Nephron (organoid): ENCODE data around the gene SCN4B.

Experiments used
- H3K27ac Mint-ChIP-seq, 3 experiments: 2 replicates each; pipeline ENCODE4 v1.8.0; 2020; ENCODE audit warnings: mixed read lengths in 3 of 3, mild to moderate bottlenecking in 2 of 3, moderate library complexity in 1 of 3
- H3K27me3 Mint-ChIP-seq: 2 replicates; pipeline ENCODE4 v1.8.0; 2021; ENCODE audit warnings: low read depth, mild to moderate bottlenecking, moderate library complexity, mixed read lengths
- H3K36me3 Mint-ChIP-seq: 2 replicates; pipeline ENCODE4 v1.8.0; 2020; ENCODE audit warnings: low read depth, mixed read lengths
- H3K4me1 Mint-ChIP-seq: 2 replicates; pipeline ENCODE4 v1.8.0; 2020; ENCODE audit warnings: mixed read lengths
- H3K4me3 Mint-ChIP-seq, 3 experiments: 2 replicates each; pipeline ENCODE4 v1.8.0; 2020; ENCODE audit warnings: mild to moderate bottlenecking in 3 of 3, mixed read lengths in 3 of 3, moderate library complexity in 2 of 3
- H3K9me3 Mint-ChIP-seq: 2 replicates; pipeline ENCODE4 v1.8.0; 2020; ENCODE audit warnings: mixed read lengths
- TF ChIP-seq, protein P1 (sequence below), 3 experiments: fragments of 200-600 bp; sonication (generic); IDR thresholded peaks; one replicate each; pipeline ENCODE4 v1.5.0; 2021; ENCODE audit warnings: antibody characterized with exemption in 3 of 3; ENCODE audit not compliant: unreplicated experiment in 3 of 3

Gene SCN4B, protein sequence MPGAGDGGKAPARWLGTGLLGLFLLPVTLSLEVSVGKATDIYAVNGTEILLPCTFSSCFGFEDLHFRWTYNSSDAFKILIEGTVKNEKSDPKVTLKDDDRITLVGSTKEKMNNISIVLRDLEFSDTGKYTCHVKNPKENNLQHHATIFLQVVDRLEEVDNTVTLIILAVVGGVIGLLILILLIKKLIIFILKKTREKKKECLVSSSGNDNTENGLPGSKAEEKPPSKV

DNA sequence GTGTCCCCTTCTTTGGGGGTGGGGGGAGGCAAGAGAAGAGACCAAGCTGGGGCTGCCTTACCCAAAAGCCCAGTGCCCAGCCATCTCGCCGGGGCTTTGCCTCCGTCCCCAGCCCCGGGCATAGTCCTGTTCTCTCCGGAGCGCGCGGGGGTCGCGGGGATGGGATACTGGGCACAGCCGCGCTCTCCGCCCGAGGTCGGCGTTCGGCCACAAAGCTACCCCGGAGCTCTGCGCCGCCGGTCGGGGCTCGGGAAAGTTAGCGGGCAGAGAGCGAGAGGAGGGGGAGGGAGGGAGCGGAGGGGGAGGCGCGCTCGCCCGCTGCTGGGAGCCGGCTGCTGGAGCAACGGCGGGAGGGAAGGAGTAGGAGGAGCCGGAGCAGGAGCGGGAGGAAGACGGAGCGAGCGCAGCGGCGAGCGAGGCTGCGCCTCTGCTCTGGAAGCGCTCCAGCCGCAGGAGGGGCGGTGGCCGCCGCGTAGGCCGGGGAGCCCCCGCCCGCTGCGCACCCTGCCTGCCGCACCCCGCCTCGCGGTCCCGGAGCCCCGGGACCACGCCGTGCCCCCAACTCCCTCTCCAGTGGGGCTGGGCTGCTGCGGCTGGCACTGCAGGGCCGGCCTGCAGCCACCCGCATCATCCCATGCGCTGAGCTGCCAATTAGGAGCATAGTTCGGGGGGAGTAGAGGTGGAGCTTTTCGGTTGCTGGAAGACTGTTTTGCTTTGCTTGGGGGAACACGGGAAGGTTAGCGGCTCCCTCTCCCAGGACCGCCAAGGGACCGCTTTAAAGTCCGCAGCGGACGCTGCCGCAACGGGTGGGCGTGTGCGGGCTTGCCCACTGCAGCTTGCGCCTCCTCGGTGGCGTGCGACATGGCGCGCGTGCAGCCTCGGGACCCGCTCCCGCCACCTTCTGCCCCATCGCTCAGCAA, at the start of gene SCN4B:
Gene SCN4B (minus strand): TSS at position 272 of the 920 bp plus-strand sequence. CDS start 150 bp downstream, at position 122.
- Mint-ChIP-seq H3K4me3 (peak within 1 kb of the TSS; percentile 82 to 84 (median 82)), H3K36me3 (no peaks in the 10 kb centered on the region), H3K4me1 (peaks cover 30% of the 10 kb centered on the region), H3K9me3 (no peaks in the 10 kb centered on the region), H3K27ac (no peak within 1 kb of the TSS), H3K27me3 (peaks cover 97% of the 10 kb centered on the region)
- TF ChIP-seq, protein P1, sequence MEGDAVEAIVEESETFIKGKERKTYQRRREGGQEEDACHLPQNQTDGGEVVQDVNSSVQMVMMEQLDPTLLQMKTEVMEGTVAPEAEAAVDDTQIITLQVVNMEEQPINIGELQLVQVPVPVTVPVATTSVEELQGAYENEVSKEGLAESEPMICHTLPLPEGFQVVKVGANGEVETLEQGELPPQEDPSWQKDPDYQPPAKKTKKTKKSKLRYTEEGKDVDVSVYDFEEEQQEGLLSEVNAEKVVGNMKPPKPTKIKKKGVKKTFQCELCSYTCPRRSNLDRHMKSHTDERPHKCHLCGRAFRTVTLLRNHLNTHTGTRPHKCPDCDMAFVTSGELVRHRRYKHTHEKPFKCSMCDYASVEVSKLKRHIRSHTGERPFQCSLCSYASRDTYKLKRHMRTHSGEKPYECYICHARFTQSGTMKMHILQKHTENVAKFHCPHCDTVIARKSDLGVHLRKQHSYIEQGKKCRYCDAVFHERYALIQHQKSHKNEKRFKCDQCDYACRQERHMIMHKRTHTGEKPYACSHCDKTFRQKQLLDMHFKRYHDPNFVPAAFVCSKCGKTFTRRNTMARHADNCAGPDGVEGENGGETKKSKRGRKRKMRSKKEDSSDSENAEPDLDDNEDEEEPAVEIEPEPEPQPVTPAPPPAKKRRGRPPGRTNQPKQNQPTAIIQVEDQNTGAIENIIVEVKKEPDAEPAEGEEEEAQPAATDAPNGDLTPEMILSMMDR (IDR thresholded peaks at IDR 0.05; ENCODE audit: unreplicated experiment in 3 of 3): no peak

DNA sequence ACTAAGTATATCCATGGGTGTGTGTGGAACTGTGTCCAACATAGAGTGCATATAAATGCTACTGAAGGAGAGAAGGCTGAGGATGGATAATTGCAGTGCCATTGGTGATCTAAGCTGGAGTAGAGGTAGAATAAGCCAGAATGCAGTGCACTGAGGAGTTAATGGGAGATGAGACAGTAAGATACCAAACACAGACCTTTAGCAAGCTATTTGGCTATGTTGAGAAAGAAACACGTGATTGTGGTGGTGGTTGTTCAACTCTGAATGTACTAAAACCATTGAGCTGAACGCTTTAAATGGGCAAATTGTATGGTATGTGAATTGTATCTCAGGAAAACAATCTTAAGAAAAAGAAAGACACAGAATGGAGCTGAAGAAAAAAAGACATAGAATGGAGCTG, 49.3 kb upstream of the SCN4B start:
- no peaks in the 10 kb centered on the region for H3K36me3 Mint-ChIP-seq

DNA sequence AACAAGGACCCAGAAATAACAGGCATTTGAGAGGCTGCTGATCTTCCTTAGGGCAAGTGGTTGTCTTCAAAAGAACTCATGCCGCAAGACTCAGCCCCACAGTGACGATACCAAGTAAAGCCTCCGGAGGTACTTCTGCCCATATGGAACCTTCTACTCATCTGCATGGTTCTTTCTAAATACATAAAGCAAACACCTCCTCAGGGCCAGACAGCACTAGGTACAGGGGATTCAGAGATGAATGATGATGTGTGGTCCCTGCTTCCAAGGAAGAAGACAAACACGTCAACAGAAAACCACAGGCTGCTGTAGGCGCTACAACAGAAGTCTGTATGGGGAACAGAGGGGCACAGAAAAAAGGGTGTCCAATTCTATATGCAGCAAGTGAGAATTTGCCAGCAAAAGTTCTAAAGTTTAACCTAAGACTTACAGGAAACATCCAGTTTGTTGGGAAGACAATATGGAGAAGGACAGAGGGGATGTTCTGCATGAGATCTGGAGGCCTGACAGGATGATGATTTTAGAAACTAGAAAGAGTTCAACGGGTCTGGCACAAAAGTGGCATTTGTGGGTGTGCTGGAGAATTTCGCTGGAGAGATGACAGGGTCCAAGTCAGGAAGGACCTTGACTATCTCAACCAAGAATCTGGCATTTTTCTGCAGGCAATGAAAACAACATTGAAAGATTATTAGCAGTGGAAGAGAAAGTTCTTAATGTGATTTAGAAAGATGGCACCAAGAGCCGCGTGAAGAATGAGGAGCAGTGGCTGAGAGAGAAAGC, 48.5 kb upstream of the SCN4B start:
- TF ChIP-seq, protein P1 (IDR thresholded peaks at IDR 0.05; ENCODE audit: unreplicated experiment in 3 of 3): no peak
- H3K27ac Mint-ChIP-seq: no peak overlapping the region
- peaks cover 4% of the 10 kb centered on the region for H3K4me1 Mint-ChIP-seq
- no peaks in the 10 kb centered on the region for H3K9me3 Mint-ChIP-seq
- no peaks in the 10 kb centered on the region for H3K36me3 Mint-ChIP-seq
- H3K27me3 Mint-ChIP-seq: peaks cover 10% of the 10 kb centered on the region
- H3K4me3 Mint-ChIP-seq: no peak overlapping the region

More for the DNA sequence above, 49.3 kb upstream of the SCN4B start:
- Mint-ChIP-seq H3K4me1 (peaks cover 4% of the 10 kb centered on the region), H3K27ac (no peak overlapping the region), H3K4me3 (no peak overlapping the region), H3K27me3 (peaks cover 18% of the 10 kb centered on the region), H3K9me3 (no peaks in the 10 kb centered on the region)
- TF ChIP-seq, protein P1 (IDR thresholded peaks at IDR 0.05; ENCODE audit: unreplicated experiment in 3 of 3): no peak

DNA sequence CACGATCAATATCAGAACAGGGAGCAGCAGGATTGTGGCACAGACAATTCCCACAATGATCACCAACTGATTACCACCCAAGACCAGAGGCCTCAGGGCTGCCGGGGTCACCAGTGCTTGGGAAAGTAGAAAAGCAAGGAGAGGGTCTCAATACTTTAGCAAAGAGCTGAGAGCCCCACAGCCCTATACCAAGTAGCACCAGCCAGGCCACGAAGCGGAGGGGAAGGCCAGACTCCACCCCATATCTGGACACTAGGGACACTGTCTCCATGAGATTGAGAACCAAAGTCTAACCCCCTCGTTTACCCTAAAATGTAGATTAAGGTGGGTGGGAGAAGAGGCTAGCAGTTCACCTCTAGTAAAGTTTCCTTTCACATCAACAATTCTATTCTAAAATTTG, 47.9 kb upstream of the SCN4B start:
- no peaks in the 10 kb centered on the region for H3K36me3 Mint-ChIP-seq
- TF ChIP-seq, protein P1 (IDR thresholded peaks at IDR 0.05; ENCODE audit: unreplicated experiment in 3 of 3): no peak
- H3K27ac Mint-ChIP-seq: no peak overlapping the region

DNA sequence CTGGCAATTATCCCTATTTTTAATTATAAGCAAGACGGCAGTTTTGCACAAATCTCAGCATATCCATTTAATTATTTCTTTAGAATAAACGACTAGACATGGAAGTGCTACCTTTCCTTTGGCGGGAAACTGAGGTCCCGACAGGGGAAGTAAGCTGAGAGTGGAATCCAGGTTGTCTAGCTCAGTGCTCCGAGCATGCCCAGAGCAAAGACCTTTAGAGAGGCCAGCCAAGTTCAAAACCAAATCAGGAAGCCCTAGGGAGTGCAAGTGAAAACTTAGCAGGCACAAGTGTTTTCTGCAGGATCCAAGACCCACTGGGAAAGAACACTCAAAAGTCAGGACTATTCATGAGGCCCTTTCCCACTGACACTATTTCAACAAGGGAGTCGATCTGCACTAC, 46.5 kb upstream of the SCN4B start:
- Mint-ChIP-seq H3K9me3 (no peaks in the 10 kb centered on the region), H3K27ac (peak overlapping the region in 2 of 3 experiments; percentile 35 to 57), H3K4me3 (no peak overlapping the region), H3K4me1 (peaks cover 19% of the 10 kb centered on the region), H3K27me3 (peaks cover 11% of the 10 kb centered on the region), H3K36me3 (no peaks in the 10 kb centered on the region)
- TF ChIP-seq, protein P1 (IDR thresholded peaks at IDR 0.05; ENCODE audit: unreplicated experiment in 3 of 3): no peak

More for the DNA sequence above, 47.9 kb upstream of the SCN4B start:
- peaks cover 5% of the 10 kb centered on the region for H3K4me1 Mint-ChIP-seq
- no peak overlapping the region for H3K4me3 Mint-ChIP-seq
- H3K9me3 Mint-ChIP-seq: no peaks in the 10 kb centered on the region
- peaks cover 4% of the 10 kb centered on the region for H3K27me3 Mint-ChIP-seq
